Measurements from ENCODE around the gene ALDH8A1.

The ALDH8A1 gene

DNA sequence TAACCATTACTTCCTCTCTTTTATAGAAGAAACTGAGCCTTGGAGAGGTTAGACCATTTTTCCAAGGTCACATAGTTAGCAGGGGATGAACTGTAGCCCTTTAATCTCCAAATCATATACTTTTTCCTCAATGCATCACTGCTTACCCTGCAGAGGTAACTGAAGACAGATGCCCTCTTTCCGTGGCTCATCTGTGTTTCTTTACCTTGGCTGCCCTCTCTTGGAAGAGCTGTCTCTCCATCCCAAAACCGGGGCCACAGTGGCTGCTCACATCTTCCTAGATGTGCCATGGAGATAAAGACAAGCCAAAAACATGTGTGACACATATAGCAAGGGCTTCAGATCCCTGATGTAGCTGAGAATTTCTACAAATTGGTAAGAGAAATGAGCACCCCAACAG lies 581 bp upstream of the ALDH8A1 start:
- DNase-seq: no peak

DNA sequence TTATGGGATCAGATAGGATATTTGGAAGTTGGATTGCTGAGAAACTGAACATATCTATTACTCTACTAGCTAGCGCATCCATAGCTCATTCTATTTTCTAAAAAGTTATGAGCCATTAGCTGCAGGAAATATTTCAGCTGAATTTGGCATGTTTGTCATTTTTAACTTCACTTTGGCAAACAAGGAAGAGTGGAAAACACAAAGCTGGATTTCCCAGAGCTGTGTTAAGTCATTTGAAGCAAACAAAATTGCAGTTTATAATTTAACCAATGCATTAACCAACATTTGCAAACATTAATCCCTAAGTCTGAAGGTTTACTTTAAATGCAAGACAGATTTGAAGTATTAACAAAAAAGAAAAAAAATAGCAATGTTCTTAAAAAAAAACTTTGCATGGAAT lies 1.2 kb downstream of the ALDH8A1 start:
- no peak for DNase-seq

DNA sequence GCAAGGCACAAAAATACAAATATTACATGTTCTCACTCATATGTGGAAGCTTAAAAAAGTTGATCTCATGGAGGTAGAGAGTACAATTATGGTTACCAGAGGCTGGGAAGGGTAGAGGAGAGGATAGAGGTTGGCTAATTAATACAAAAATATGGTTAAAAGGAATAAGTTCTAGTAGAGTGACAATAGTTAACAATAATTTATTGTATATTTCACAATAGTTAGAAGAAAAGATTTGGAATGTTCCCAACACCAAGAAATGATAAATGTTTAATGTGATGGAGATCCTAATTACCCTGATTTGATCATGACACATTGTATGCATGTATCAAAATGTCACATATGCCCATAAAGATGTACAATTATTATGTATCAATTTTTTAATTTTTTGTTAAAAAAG lies 1.8 kb downstream of the ALDH8A1 start:
- no peak for DNase-seq

DNA sequence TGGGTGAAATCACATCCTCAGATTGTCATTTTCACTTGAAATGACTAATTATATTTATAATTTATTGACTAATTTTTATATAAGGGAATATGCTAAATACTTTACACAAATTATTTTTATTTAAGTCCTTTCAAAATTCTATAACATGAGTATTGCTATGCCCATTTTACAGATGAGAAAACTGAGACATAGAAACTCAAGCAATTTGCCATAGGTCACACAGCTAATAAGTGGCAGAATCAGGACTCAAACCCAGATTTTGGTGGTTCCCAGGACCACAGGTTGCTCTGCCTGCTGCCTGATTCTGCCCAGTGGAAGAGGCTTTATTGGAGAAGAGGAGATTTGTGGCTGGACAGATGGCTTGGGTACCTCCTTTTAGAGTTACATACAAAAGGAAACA lies 4.9 kb downstream of the ALDH8A1 start:
- DNase-seq: no peak

DNA sequence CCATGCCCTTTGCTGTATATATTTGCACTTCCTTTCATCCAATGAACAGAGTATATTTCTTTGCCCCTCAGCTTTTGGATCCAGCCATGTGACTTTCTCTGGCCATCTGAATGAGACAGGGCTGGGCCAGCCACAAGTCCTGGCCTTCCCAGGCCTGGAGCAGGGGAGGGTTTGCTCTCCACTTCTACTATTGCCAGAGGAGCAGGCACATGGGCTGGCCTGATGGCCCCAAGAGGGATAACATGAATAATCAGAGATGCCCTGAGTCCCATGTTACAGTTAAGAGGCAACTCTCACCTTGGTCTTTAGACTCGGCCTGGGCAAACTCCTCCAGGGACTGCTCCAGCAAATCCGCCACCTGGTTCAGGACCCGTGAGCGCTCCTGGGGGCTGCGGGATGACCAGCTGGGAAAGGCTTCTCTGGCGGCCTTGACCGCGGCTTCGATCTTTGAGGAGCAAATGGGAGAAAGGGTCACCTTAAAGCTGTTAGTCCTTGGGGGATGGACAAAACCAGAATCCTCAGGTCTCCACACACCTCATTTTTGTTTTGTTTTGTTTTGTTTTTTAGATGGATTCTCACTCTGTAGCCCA lies 6.3 kb downstream of the ALDH8A1 start:
- DNase-seq: no peak

DNA sequence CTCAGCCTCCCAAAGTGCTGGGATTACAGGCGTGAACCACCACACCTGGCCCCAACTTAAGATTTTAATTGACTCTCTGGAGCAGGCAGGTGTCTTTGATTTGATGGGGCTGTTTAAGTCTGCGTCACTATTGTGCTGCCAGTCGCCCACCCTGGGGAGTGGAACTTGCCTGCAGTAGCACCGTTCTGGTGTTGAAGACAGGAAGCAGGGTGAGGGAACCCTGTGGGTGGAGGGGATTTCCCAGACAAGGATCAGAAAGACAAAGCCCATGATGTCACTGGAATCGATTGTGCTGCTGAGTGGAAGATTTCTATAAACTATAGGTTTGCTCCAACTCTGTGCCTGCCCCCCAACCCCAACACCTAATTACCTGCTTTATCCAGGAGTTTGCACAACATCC lies 11.0 kb downstream of the ALDH8A1 start:
- no peak for DNase-seq

DNA sequence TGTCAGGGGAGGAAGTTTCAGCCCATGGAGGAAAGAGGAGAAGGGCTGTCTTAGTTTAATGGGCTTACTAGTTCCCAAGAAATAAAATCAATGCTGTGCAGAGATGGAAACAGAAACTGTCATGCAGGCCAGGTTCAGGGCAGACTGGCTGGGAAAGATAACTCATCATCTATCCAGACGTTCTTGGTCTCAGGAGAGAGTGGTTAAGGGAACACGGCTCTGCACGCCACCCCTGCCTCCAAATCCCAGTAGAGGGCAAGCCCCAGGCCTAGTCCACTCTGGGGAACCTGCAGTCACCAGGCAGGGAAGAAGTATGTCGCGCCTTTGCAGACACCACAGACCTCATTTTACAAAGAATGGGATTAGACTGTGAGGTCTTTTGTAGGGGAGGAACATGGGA lies 12.5 kb downstream of the ALDH8A1 start:
- no peak for DNase-seq

DNA sequence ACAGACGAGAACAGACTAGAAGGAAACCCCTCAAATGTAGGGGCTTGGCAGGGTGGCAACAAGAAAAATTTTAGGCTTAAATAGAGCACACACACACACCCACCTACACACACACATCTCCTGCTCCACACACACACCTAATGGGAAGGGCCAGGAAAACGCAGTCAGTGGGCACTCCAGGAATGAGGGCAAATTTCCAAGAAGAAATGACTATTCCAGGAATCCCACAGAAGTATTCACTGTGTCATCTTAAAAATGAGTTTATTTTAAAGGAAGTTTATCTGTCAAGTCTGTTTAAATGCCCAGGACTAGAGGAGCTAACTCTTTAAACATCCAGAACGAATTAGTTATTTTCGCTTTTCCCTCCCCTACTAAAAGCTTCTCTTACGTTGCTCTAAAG lies 13.0 kb downstream of the ALDH8A1 start:
- DNase-seq: no peak

DNA sequence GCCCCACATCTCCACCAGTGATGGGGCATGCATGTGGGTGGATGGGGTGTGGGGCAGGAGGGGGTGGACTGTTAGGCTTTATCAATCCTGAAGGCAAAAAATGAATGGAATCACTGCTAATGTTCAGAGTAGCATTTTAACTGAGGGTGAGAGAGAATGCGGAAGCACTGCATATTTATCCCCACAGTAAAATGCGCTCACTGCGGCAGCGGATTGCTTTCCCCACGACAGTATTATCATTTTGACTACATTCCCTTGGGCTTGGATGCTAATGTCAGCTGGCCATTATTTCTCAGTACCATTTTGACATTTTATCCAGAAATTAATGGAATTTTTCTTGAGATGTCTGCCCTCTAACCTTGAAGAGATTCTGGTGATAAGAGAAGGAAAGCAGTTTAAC lies 13.4 kb downstream of the ALDH8A1 start:
- no peak for DNase-seq

DNA sequence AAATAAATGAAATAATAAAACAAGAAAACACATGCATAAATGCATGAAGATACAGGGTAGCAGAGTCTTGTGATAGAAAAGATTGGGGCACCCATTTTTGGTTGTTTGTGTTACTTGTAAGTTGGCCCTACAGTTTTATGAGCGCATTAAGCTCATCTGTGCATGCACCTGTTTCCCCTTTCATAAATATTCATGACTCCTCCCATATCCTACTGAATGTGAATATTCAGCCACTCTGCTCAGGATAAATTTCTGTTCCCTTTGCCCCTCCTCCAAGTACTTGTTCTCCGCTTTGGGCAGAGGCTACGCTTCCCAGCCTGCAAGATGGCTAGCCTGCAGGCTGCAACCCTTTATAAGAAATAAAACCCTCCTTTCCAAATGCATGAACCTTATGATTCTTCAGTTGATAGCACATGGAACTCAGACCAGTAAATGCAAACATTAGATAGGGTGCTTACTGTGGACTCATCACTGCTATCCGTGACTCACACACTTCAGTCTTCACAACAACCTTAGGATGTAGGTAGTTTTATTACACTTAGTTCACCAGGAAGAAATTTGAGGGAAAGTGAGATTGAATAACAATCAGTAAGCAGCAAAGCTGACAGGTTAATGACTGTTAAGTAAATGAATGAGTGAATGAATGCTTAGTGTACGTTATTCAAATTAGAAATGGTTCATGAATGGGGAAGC lies 15.0 kb downstream of the ALDH8A1 start:
- no peak for DNase-seq

DNA sequence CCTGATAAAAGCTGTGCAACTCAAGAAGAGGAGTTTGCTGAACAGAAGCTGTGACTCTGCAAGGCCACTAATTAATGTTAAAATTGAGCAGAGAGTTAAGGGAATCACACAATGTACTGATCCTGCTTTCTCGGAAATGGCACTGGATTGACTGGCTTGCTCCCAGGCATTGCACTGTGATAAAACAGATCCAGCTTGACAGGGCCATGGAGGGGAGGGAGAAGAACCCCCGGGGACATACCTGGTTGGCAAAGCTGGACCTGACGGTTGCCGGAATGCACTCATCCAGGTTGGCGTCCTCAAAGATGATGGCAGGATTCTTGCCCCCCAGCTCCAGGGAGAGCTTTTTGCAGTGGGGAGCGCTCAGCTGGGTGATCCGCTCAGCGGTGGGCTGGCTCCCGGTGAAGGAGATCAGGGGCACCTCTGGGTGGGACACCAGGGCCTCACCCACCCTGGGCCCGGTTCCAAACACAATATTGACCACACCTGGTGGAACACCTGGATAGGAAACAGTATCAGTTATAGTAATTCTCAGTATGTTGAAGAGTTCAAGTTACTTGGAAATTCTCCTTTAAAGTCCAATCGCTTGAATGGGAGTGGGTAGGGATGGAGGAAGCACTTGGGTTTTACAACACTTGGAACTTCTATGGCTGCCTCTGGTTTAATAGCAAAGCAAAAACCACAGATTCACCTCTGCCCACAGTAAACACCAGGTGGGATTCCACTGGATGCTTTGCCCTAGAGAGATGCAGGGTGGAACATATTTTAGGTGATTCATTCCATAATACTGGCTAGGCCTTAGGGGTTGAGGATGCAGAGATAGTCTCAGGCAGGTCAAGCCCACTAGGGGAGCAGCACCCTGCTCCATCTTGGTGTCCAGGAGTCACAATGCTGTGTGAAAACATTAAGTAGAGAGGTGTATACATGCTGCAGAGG lies 17.1 kb downstream of the ALDH8A1 start:
- DNase-seq: no peak

DNA sequence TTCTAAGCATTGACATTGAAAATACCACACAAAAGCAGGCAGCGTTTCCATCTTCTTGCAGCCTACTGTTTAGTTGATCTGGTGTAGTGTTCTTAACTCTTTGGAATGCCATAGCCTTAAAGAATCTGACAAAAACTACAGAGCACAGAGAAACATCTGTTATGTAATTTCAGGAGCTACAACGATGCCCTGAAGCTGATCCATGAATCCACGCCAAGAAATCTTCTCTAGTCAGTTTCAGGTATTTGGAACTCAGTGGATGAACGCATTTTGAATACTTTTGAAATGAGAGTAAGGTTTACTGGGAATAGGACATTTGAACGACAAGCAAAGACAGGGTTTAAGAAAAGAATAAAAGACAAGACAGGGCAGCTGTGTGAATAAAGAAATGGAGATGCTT lies 17.8 kb downstream of the ALDH8A1 start:
- no peak for DNase-seq

DNA sequence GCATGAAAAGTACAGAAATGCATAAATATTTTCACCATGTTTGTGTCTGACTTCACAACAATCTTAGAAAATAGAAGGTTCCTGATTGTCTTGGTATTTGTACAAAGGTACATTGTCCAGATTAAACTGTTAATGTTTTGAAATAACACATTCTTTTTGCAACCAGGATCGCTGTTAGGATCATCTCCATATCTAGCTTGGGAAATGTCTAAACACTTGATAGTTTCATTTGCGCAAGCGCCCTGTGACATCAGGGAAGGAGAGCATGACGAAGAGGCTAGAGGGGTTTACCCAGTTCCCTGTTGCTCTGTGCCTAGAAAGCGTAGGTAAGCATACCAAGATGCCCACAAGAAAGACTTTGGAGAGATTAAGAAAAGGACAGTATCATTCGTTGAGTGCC lies 19.4 kb downstream of the ALDH8A1 start:
- no peak for DNase-seq

DNA sequence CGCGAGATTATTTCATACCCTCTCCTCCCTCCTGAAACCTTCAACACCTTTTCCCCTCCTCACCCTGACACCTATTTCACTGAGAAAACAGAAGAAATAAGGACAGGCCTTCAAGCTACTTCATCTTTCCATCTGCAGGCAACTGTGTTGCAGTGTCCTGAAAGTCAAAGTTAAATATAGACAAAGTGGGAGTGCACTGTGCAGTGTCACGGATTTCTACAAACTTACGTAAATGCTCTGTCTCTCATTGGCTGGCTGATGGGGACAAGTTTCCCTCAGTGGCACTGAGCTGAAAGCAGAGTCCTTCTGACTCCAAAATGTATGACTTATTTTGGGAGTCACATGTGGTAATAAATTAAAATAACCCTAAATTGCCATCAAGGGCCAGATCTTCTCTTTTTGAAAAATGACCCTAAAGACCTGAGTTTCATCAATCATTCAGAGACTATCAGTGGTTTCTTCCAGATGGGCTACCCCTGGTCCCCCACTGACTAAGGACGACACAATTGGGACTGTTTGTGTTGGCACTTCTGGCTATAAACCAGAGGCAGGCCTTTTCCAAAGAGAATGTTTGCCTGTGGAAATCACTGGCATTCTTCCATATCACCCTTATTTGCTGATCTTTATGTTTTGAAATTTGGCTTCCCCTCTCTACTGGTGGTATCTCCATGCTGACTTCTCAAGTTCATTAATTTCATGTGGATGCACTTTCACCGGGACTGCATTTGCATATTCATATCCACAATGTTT lies 21.6 kb downstream of the ALDH8A1 start:
- no peak for DNase-seq

DNA sequence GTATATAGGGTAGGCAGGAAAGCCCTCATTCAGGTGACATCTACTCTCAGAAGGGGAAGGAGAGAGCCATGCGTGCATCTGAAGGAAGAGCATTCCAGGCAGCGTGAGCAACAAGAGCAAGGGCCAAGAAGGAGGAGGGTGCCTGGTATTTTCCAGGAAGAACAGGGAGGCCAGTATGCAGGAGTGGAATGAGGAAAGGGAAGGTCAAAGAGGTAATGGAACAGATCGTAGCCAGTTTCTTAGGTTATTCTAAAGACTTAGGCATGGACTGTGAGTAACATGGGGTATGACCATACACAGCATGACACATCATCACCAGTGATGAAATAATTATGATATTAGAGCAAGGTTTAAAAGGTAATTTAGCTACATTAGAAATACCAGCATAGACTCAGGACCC lies 24.1 kb downstream of the ALDH8A1 start:
- DNase-seq: no peak

DNA sequence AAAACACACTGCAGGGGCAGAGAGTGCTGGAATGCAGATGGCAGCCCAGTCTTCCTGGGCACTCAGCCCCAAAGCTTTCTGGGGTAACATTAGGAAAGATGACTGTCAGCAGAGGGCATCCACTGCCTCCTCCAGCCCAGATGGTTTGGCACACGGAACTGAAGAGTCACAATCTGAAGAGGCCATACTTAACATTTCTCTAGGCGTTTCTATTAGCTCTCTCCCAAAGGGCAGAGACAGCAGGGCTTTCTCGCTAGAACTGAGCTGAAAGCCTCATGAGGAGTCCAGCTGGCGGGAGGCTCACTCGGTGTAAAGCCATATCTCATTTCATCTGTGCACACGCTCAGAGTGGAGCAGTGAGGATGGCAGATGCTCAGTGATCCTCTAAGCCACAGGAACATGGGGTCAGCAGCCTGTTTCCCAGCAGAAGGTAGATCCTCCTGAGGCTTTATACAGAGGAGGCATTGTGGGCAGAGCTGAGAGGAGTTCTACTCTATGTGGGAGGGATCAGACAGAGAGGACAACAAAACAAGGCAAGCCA lies 28.1 kb downstream of the ALDH8A1 start:
- DNase-seq: no peak

DNA sequence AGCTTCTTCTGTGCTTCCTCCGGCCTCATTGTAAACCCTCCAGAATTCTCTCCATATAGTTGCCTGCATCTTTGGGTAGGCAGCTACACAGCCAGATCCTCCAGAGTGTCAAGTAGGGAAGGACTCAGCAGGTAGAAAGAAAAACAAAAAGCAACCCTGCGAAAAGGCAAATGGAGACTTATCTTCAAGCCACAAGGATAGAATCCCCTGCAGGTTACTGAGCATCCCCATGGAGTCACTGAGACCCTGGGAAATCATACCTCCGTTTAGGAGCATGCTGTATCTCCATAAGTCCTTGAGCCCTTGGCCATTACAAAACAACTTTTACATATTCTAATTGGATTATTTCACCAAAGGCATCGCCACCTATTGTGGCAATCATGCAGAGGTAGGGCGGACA lies 28.6 kb downstream of the ALDH8A1 start:
- no peak for DNase-seq

DNA sequence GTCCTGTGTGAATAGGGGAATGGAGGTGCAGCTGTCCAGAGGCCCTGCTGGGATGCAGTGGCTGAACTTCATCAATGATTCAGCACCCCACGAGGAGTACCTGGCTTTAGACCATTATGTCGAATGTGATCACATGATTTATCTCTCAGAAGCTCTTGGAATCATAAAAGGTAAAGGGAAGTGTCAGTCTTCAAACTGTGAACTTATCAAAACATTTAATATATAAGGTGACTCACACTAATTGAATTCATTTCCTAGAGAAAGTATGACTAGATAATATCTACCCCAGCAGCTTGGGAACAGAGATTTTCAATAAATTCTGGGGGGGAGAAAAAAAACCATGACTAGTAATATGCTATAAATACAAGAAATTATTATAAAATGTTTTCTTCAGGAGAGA lies 29.5 kb downstream of the ALDH8A1 start:
- no peak for DNase-seq

DNA sequence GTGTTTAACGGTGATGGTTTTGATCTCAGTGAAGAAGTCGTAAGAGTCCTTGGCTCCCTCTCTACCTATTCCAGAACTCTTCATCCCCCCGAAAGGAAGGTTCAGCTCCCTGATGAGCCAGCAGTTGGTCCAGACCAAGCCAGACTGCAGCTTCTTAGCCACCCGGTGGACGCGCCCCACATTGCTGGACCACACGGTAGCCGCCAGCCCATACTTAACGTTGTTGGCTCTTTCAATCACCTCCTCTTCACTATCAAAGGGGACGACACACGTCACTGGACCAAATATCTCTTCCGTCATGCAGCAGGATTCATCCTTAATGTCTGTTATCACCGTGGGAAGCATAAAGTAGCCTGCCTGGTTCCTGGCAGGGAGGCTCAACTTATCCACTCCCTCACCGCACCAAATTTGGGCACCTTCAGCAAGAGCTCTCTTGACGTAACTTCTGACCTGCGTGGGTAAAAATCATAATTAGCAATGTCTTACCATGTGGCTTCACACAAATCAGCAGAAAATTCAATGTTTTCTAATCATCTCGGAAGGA lies 31.4 kb downstream of the ALDH8A1 start:
- DNase-seq: no peak

DNA sequence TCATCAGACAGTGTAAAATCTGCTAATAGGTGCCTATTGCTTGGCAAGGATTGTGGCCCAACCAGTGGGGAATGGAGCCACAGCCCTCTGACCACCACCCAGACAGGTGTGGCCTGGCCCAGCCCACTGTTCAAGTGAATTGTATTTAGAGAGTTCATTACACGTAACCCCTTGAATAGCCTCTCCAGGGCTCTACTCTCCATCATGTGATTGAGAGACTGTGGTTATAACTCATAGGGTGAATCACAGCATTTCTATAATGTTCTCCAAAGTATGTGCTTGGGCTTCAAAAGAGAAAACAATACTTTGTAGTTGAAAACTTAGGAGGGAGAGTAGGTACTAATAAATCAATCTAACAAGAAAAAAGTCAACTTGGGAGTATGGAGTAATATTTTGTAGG lies 38.4 kb downstream of the ALDH8A1 start:
- no peak for DNase-seq

DNA sequence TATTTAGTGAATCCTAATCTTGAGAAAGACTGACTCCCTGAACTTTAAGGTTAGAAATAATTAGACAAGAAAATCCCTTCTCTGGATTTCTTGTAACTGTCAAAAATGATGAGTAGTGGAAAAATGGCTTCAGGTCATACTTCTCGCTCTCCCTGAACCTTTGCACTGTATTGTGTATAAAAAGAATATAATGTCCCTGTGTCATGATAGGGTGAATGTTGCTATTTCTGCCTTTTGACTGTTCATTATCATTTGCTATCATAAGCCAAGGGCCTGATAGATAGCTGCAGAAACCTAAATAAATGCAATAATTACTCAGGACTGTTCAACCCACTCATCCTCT lies 39.3 kb downstream of the ALDH8A1 start:
- DNase-seq: no peak

DNA sequence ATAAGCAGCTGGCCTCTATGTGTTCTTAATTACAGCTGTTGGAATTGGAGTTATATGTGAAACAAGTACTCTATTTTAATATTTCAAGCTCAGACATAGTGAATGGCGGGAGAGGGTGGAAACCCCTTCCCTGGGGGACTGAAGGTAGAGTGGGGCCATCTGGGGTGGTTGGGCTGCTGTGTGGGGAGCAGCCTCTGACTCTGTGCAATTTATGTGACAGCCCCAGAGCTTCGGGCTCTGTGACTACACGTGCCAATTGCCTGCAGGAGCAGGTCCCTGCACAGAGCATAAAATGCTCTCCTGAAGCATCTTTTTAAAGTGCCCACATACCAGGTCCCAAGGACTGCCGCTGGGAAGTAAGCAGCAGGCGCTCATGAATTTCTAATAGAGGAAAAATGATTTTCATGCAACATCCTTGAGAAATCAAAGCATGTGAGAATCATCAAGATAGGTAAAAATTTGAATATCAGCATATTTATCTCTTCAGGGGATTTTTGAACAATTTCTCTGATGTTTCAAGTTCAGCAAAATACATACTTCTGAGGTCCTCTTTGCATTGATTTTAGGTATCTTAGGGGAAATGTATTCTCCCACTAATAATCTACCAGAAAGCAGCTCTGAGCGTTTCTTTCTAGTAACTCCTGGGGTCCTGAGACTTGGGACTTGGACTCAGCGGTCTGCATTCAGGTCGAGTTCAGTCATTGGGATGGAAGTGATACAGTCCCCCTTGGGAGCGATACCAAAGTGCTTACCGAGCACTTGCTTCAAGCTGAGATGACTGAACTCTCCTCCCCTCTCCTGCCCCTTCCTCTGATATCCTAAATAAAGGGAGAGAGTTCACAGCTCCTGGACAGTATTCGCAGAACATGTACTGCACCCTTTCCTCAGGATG lies 40.0 kb downstream of the ALDH8A1 start:
- no peak for DNase-seq
